GM12878 (cell line): ENCODE measurements around the gene MAP3K5.

ENCODE experiments used
- BRCA1 ChIP-seq: IDR thresholded peaks from 2 replicates; pipeline ENCODE4 v1.6.1; 2011; ENCODE audit warnings: low read depth, low read length, improper control_type of control experiment
- EZH2 ChIP-seq: IDR thresholded peaks from 2 replicates; pipeline ENCODE4 v1.6.1; 2012; ENCODE audit warnings: low read depth, mild to moderate bottlenecking, control low read depth, inconsistent platforms, low read length, borderline replicate concordance; ENCODE audit not compliant: control insufficient read depth
- GABPA ChIP-seq: IDR thresholded peaks from 2 replicates; pipeline ENCODE4 v1.6.1; 2014; ENCODE audit warnings: antibody characterized with exemption, low read depth, mild to moderate bottlenecking, inconsistent platforms
- HCFC1 ChIP-seq: fragments of 150-350 bp; IDR thresholded peaks from 2 replicates; pipeline ENCODE4 v1.6.1; 2014; ENCODE audit warnings: low read length
- HDAC2 ChIP-seq: fragments of 200-600 bp; sonication (generic); IDR thresholded peaks from 2 replicates; pipeline ENCODE4 v1.6.1; 2017
- KDM1A ChIP-seq: fragments of 200-600 bp; sonication (generic); IDR thresholded peaks from 2 replicates; pipeline ENCODE4 v1.6.1; 2016; ENCODE audit warnings: borderline replicate concordance
- MEF2A ChIP-seq: IDR thresholded peaks from 2 replicates; pipeline ENCODE4 v1.6.1; 2011; ENCODE audit warnings: low read depth, mild to moderate bottlenecking, low read length, moderate library complexity; ENCODE audit not compliant: insufficient read depth
- TAF1 ChIP-seq: IDR thresholded peaks from 2 replicates; pipeline ENCODE4 v1.6.1; 2011; ENCODE audit warnings: mild to moderate bottlenecking, low read depth, low read length, borderline replicate concordance
- TF ChIP-seq, protein P1 (sequence below): IDR thresholded peaks from 2 replicates; pipeline ENCODE4 v1.6.1; 2012; ENCODE audit warnings: mild to moderate bottlenecking, low read depth, low read length
- TF ChIP-seq, protein P2 (sequence below): IDR thresholded peaks from 2 replicates; pipeline ENCODE4 v1.6.1; 2012; ENCODE audit warnings: low read depth, low read length, improper control_type of control experiment
- TF ChIP-seq, protein P3 (sequence below): fragments of 450-650 bp; conservative IDR thresholded peaks from 2 replicates; pipeline ENCODE4 v1.6.1; 2017; ENCODE audit warnings: mild to moderate bottlenecking, moderate library complexity
- TF ChIP-seq, protein P4 (sequence below), 3 experiments: IDR thresholded peaks in 2 of 3; conservative IDR thresholded peaks in 1 of 3; 2 replicates each; pipeline ENCODE4 v1.5.1; 2011; ENCODE audit warnings: low read depth in 3 of 3, low read length in 3 of 3, mild to moderate bottlenecking in 3 of 3, control low read depth in 2 of 3, moderate library complexity in 2 of 3, inconsistent platforms in 1 of 3, mixed read lengths in 1 of 3; ENCODE audit not compliant: control insufficient read depth in 2 of 3, insufficient read depth in 1 of 3; ENCODE audit errors: extremely low read depth in 1 of 3

DNA sequence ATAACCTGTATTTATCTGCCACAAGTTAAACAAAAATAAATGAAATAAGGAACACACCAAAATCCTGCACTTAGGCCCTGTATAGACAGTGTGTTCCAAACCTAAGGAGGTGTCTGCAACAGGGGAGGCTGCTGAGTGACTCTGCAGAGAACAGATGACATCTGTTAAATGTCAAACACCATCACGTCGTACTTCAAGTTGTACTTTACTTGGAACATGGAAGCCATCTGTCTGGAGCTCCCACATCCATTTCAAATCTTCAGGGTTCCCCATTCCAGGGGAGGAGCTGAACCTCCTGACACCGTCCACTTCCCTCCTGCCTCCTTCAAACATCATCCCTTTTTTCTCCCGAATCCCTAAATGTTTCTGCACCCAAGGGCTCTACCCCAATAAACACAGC lies 240.2 kb downstream of the MAP3K5 start:
- TF ChIP-seq BRCA1 (no peak), GABPA (no peak), HDAC2 (no peak), KDM1A (no peak), HCFC1 (no peak), MEF2A (no peak), EZH2 (no peak), TAF1 (no peak)
- TF ChIP-seq, protein P1, sequence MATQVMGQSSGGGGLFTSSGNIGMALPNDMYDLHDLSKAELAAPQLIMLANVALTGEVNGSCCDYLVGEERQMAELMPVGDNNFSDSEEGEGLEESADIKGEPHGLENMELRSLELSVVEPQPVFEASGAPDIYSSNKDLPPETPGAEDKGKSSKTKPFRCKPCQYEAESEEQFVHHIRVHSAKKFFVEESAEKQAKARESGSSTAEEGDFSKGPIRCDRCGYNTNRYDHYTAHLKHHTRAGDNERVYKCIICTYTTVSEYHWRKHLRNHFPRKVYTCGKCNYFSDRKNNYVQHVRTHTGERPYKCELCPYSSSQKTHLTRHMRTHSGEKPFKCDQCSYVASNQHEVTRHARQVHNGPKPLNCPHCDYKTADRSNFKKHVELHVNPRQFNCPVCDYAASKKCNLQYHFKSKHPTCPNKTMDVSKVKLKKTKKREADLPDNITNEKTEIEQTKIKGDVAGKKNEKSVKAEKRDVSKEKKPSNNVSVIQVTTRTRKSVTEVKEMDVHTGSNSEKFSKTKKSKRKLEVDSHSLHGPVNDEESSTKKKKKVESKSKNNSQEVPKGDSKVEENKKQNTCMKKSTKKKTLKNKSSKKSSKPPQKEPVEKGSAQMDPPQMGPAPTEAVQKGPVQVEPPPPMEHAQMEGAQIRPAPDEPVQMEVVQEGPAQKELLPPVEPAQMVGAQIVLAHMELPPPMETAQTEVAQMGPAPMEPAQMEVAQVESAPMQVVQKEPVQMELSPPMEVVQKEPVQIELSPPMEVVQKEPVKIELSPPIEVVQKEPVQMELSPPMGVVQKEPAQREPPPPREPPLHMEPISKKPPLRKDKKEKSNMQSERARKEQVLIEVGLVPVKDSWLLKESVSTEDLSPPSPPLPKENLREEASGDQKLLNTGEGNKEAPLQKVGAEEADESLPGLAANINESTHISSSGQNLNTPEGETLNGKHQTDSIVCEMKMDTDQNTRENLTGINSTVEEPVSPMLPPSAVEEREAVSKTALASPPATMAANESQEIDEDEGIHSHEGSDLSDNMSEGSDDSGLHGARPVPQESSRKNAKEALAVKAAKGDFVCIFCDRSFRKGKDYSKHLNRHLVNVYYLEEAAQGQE, result no peak
- TF ChIP-seq, protein P2, sequence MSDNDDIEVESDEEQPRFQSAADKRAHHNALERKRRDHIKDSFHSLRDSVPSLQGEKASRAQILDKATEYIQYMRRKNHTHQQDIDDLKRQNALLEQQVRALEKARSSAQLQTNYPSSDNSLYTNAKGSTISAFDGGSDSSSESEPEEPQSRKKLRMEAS, result no peak
- TF ChIP-seq, protein P3, sequence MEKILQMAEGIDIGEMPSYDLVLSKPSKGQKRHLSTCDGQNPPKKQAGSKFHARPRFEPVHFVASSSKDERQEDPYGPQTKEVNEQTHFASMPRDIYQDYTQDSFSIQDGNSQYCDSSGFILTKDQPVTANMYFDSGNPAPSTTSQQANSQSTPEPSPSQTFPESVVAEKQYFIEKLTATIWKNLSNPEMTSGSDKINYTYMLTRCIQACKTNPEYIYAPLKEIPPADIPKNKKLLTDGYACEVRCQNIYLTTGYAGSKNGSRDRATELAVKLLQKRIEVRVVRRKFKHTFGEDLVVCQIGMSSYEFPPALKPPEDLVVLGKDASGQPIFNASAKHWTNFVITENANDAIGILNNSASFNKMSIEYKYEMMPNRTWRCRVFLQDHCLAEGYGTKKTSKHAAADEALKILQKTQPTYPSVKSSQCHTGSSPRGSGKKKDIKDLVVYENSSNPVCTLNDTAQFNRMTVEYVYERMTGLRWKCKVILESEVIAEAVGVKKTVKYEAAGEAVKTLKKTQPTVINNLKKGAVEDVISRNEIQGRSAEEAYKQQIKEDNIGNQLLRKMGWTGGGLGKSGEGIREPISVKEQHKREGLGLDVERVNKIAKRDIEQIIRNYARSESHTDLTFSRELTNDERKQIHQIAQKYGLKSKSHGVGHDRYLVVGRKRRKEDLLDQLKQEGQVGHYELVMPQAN, result no peak
- TF ChIP-seq, protein P4, sequence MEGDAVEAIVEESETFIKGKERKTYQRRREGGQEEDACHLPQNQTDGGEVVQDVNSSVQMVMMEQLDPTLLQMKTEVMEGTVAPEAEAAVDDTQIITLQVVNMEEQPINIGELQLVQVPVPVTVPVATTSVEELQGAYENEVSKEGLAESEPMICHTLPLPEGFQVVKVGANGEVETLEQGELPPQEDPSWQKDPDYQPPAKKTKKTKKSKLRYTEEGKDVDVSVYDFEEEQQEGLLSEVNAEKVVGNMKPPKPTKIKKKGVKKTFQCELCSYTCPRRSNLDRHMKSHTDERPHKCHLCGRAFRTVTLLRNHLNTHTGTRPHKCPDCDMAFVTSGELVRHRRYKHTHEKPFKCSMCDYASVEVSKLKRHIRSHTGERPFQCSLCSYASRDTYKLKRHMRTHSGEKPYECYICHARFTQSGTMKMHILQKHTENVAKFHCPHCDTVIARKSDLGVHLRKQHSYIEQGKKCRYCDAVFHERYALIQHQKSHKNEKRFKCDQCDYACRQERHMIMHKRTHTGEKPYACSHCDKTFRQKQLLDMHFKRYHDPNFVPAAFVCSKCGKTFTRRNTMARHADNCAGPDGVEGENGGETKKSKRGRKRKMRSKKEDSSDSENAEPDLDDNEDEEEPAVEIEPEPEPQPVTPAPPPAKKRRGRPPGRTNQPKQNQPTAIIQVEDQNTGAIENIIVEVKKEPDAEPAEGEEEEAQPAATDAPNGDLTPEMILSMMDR (IDR thresholded peaks at IDR 0.05 in 2 of 3, conservative IDR thresholded peaks at IDR 0.05 in 1 of 3; ENCODE audit: control insufficient read depth in 2 of 3, extremely low read depth in 1 of 3, insufficient read depth in 1 of 3, low read depth in 3 of 3, low read length in 3 of 3), result no peak
